Measurements from ENCODE around the gene PIWIL4.

DNA sequence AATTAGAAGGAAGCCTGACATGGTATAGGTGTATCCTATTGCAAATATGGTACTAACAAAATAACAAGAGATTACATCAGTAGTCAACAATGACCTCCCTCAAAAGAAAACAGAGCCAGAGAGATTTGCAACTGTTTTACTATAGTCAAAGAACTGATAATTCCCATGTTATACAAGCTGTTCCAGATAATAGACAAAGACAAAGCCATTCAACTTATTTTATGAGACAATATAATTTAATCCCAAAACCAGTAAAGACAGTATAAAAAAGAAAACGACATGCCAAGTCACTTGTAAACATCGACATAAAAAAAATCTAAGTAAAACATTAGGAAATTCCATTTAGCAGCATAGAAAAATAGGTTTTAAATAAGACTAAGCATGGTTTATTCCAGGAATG lies 65.2 kb downstream of the PIWIL4 start:
- TF ChIP-seq CTCF (conservative IDR thresholded peaks at IDR 0.05; ENCODE audit: low read length) = no peak
- TF ChIP-seq EZH2phosphoT487 (IDR thresholded peaks at IDR 0.05; ENCODE audit: borderline replicate concordance) = no peak
